ENCODE results near the gene BDH1. TPM values are rescaled to one million over a fixed set of nuclear protein-coding genes. Genes with fewer than 3 reads are reported as not detected.

Gene BDH1
- polyA plus RNA-seq, 1 donor from 2014 or later, result 12.9 TPM

GRCh38 chr3:197508924-197509775 lies 46.6 kb downstream of the BDH1 start:
- H3K4me2 ChIP-seq (ENCODE audit: low read length), result no peak overlapping the region
- TF ChIP-seq RAD21 (conservative IDR thresholded peaks at IDR 0.05), result no peak
- TF ChIP-seq MXI1 (conservative IDR thresholded peaks at IDR 0.05; ENCODE audit: poor library complexity, severe bottlenecking), result no peak
- no peak for TF ChIP-seq SMC3 (conservative IDR thresholded peaks at IDR 0.05; ENCODE audit: poor library complexity)
- no peak for TF ChIP-seq REST (IDR thresholded peaks at IDR 0.05; ENCODE audit: borderline replicate concordance)
- no peak for TF ChIP-seq TAF1 (IDR thresholded peaks at IDR 0.05; ENCODE audit: low read depth)
- no peak for TF ChIP-seq POLR2AphosphoS5 (IDR thresholded peaks at IDR 0.05)
- no peak for TF ChIP-seq EZH2 (IDR thresholded peaks at IDR 0.05; ENCODE audit: borderline replicate concordance, insufficient read depth, low read length, poor library complexity, severe bottlenecking)
- no peak for TF ChIP-seq EP300 (conservative IDR thresholded peaks at IDR 0.05; ENCODE audit: poor library complexity, severe bottlenecking)
- peak overlapping the region; percentile 65 for H3K9ac ChIP-seq (ENCODE audit: low read length)
- no peaks in the 10 kb centered on the region for H3K27me3 ChIP-seq (ENCODE audit: insufficient read depth, low read depth, low read length)
- H3K4me3 ChIP-seq (ENCODE audit: low read length), result peak overlapping the region; percentile 54
- no peaks in the 10 kb centered on the region for H3K79me2 ChIP-seq (replicated peaks; ENCODE audit: insufficient read depth, low read length)
- peak overlapping the region; percentile 41 for H2AFZ ChIP-seq (ENCODE audit: low read depth, low read length)
- no peaks in the 10 kb centered on the region for H3K36me3 ChIP-seq (ENCODE audit: insufficient read depth, low read length)
- no peak overlapping the region for H3K27ac ChIP-seq (ENCODE audit: low read length)
- no peaks in the 10 kb centered on the region for H3K9me3 ChIP-seq (ENCODE audit: low read length)
- no peaks in the 10 kb centered on the region for H3F3A ChIP-seq (ENCODE audit: insufficient read depth, low read length, poor library complexity, severe bottlenecking)
- H3K9me2 ChIP-seq (ENCODE audit: insufficient read depth, low read length), result no peaks in the 10 kb centered on the region
- no peaks in the 10 kb centered on the region for H4K20me1 ChIP-seq (ENCODE audit: insufficient read depth)

GRCh38 chr3:197508461-197508860 lies 47.3 kb downstream of the BDH1 start:
- Histone ChIP-seq H2AFZ (ENCODE audit: low read depth, low read length) (no peak overlapping the region), H3K27ac (ENCODE audit: low read length) (no peak overlapping the region), H3K36me3 (ENCODE audit: insufficient read depth, low read length) (no peaks in the 10 kb centered on the region), H3K4me2 (ENCODE audit: low read length) (no peak overlapping the region), H3K9me2 (ENCODE audit: insufficient read depth, low read length) (no peaks in the 10 kb centered on the region), H3K27me3 (ENCODE audit: insufficient read depth, low read depth, low read length) (no peaks in the 10 kb centered on the region), H3F3A (ENCODE audit: insufficient read depth, low read length, poor library complexity, severe bottlenecking) (no peaks in the 10 kb centered on the region), H3K9ac (ENCODE audit: low read length) (no peak overlapping the region), H3K79me2 (replicated peaks; ENCODE audit: insufficient read depth, low read length) (no peaks in the 10 kb centered on the region), H3K9me3 (ENCODE audit: low read length) (no peaks in the 10 kb centered on the region), H4K20me1 (ENCODE audit: insufficient read depth) (no peaks in the 10 kb centered on the region), H3K4me3 (ENCODE audit: low read length) (no peak overlapping the region)
- TF ChIP-seq POLR2AphosphoS5 (IDR thresholded peaks at IDR 0.05), result no peak
- TF ChIP-seq CTCF (IDR thresholded peaks at IDR 0.05; ENCODE audit: poor library complexity, severe bottlenecking), result no peak
- no peak for TF ChIP-seq EP300 (conservative IDR thresholded peaks at IDR 0.05; ENCODE audit: poor library complexity, severe bottlenecking)
- no peak for TF ChIP-seq RAD21 (conservative IDR thresholded peaks at IDR 0.05)
